Fibroblast of the conjunctiva (primary cell): ENCODE data around the gene BDP1.
"Not testable (repeated sequence)": the region's sequence is repeated elsewhere in the genome, so short reads cannot be mapped to it uniquely, and the experiment has no call there.

ENCODE experiments used
- DNase-seq: peaks from one replicate; pipeline ENCODE4 v3.0.0-alpha.2; 2010; ENCODE audit warnings: low read depth

BDP1 gene

GRCh38 chr5:71573591-71573990 is 118.1 kb downstream of the BDP1 start:
- no peak for DNase-seq

GRCh38 chr5:71575588-71575987 is 120.1 kb downstream of the BDP1 start:
- DNase-seq: not testable (repeated sequence)

DNA sequence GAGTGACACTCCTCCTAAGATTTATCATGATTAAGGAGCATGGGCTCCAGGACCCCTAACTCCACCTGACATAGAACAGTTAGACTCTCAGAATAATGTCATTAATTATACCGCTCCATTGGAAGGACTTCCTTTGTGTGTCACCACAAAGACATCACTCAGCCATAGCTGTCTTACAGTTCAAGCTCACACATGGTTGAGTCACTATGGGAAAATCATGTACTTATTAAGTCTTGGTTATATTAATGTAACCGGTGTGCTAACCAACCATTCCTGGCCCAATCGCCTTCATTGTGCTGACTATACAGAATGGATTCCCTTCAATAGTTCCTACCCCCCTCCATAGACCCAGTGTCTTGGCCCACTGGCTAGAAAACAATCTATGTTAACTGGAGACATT is 120.8 kb downstream of the BDP1 start:
- DNase-seq: no peak

GRCh38 chr5:71577839-71578238 is 122.4 kb downstream of the BDP1 start:
- DNase-seq: not testable (repeated sequence)

DNA sequence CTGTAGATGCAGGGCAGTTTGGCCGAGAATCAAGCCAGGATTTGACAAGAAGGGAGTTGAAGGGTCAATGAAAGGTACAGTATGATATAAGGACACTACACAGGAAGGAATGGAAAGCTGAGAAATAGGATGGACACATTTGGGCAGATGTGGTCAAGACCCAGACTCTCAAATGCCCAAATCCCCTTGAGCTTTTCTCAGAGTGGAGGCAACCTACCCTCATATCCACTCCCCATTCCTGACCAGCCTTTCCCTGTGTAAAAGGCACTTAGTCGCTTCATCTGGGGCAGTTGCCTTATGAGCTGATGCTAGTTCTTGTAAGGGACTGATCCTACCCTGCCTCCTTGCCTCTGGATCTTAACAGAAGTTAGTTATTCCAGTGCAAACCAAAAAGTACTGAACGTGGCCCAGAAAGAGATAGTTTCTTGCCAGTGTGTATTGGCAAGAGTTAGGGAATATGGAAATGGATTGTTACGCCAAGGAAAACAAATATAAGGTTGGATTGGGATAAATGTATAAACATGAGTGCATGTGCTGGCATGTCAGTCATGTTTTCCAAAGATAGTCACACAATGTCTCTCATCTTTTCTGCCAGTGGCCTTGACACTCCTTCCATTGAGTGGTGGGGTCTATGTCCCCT is 127.6 kb downstream of the BDP1 start:
- DNase-seq: no peak

DNA sequence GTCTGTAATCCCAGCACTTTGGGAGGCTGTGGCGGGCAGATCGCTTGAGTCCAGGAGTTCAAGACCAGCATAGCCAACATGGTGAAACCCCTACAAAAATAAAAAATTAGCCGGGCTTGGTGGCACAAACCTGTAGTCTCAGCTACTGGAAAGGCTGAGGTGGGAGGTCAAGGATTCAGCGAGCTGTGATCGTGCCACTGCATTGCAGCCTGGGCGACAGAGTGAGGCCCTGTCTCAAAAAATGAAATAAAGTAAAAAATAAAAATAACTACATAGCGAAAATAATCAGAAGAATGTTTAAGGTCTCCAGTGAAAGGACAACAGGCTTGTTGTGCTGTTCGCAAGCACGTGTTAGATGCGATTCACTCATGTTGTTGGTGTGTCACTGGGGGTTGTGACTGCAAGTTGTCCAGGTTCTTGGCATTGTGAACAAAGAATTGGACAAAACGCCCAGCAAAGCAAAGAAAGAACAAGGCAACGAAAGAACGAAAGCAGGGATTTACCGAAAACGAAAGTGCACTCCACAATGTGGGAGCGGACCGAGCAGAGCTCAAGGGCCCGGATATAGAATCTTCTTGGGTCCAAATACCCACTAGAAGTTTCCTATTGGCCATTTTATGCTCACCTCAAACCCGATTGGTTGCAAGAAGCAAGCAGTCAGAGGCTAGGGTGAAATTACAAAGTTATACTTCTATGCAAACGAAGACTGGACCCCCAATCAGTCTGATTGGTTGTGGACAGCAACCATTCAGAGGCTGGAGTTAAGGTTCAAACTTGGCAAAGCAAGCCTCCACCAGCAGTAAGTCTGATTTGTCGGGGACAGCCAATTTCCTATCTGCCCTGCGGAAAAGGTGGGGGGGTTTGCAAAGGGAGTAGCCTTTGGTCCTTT is 130.8 kb downstream of the BDP1 start:
- DNase-seq: no peak

- peak; percentile 87 for DNase-seq
Observed at GRCh38 chr5:71586941-71587765, 131.7 kb downstream of the BDP1 start, which contains the start of gene MCCC2. TSS of gene MCCC2 (plus strand) at chr5:71587340. CDS start at chr5:71587426, 86 bp downstream.

GRCh38 chr5:71587766-71588532 is 132.5 kb downstream of the BDP1 start:
- no peak for DNase-seq

DNA sequence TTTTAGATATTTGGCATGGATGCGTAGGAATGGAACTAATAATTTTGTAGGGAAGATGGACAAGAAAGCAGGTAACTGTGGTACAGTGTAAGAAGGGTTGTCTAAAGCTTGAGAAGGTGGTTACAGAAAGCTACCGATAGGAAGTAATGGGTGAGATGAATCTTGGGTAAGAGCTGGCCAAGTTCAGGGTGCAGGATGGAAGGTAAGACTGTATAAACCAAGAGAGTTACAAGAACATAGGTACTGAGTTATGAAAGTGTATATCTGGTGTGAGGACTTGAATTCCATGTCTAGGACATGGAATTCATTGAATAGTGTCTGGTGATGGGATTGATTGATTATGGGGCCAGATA is 133.1 kb downstream of the BDP1 start:
- DNase-seq: no peak

DNA sequence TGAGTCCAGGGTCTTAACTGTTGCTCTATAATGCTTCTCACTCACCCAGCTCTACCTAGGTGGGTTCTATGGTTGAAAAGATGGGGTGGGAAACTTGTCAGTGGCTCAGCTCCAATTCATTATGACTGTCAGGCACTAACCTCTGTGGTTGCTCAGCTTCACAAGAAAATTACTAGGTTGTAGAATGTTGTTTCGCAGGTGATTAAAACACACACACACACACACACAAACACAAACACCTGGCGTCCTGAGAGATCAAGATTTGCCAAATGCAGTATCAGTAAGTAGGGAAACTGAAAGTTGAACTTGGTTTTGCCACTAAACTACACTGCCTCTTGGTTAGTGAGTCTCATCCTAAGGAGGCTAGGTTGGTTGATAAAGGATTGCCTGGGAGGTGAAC is 134.5 kb downstream of the BDP1 start:
- DNase-seq: no peak

DNA sequence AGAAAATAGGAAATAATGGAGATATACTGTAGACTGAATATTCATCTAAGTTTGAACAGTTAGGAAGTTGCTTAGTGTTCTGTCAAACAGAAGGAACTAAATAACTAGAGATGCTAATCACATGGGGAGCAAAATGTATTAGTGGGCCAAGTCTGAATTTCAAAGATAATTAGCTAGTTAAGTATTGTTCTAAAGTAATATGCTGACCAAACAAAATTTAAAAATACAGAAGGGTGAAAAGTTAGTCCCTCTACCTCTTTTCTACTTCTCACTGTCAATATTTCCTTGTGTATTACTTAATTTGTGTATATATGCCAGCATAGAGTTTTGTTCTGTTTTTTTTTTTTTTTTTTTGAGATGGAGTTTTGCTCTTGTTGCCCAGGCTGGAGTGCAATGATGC is 135.6 kb downstream of the BDP1 start:
- no peak for DNase-seq

GRCh38 chr5:71596169-71596568 is 140.7 kb downstream of the BDP1 start:
- DNase-seq: no peak

DNA sequence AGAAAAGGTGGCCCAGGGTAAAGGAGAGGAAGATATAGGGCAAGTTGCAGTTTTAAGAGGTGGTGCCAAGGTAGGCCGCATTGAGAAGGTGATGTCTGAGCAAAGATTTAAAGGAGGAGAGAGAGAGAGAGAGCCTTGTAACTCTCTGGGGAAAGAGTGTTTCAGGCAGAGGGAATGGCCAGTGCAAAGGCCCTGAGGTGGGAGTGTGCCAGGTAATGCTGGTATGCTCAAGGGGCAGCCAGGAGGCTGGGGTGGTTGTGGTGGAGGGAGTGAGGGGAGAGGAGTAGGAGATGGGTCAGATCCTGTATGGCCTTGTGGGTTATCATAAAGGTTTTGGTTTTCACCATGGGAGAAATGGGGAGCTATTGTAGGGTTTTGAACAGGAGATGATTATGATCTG is 141.6 kb downstream of the BDP1 start:
- DNase-seq: no peak

DNA sequence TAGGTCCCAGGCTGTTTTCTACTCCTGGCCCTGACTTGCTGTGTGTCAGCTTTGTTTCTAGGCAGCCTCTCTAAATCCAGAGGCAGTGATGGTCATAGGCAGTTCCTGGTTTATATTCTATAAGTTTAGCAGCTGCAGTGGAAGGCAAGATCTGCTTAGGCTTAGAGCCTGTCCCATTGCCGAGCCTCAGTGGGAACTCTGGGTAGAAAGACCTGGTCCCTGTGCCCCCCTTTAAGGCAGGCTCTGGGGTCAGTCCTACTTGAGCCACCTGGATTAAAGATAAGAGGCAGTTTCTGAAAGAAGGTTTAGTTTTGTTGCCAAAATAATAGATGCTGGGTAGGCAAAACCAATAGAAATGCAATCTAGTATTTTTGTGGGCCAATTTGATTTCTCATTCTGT is 145.3 kb downstream of the BDP1 start:
- DNase-seq: no peak

DNA sequence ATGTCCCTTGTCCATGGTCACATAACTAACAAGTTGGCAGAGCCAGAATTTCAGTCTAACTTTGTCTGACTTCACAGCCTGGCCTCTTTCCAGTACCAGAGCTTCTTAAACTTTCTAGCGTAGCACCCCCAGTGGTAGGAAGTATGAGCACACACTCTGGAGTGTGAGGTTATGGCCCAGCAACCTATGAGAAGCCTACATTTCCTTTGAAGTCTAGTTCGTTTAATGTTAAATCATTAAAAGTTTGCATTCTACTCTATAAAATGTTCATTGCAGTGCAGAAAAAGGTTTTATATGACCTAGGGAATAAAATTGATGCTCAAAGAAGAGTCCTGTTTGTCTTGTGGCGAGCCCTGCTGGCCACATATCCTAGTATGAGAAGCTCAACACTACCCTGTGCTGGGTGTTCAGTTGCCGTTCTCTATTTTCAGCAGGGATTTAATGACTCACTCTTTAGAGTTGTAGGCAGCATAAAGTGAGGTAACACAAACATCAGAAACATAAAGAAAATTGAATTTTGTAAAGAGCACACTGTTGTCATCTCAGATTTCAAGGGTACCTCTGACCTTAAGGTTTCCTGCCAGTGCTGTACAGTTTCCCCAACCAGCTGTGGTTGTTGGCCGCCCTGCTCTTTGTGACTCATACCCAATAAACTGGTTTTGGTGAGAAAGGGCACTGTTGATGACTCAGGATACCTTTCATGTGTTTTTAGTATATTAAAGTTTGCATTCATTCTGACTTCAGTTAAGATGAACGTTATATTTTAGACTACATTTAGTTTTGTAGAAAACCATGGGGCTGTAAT is 146.0 kb downstream of the BDP1 start:
- peak; percentile 94 for DNase-seq

- not testable (repeated sequence) for DNase-seq
Observed at GRCh38 chr5:71609916-71610315, 154.5 kb downstream of the BDP1 start.

DNA sequence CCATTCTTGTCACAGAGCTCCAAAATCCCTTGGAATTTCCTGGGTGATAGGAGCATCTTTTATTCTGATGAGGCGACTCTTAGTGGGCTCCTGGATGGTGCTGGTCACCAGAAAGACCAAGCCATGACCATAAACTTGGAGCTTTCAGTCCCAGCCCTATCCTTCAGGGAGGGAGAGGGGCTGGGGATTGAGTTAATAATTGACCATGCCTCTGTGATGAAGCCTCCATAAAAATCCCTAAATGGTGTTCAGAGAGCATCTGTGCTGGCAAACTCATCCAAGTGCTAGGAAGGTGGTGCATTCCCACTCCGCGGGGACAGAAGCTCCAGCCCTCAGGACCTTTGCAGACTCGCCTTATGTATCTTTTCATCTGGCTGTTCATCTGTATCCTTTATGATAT is 160.4 kb downstream of the BDP1 start:
- DNase-seq: no peak
